IMR-90 (cell line): Measurements from ENCODE around the gene MALRD1. TPM values are rescaled to one million over a fixed set of nuclear protein-coding genes. Genes with fewer than 3 reads are reported as not detected.

Experiments
- ATAC-seq: fragments of 200-7000 bp; cut with Tn5 transposase; 2 replicates; pipeline ENCODE4 v1.9.1; 2020; ENCODE audit warnings: low read depth, mild to moderate bottlenecking, moderate library complexity
- BruUV-seq: library from RNA; stranded (reverse); fragments of 400-500 nt; replicated peaks from 2 replicates; lab custom pipeline; 2021; lab: Mats Ljungman, UMichigan
- CTCF ChIA-PET: fragments of 300-600 bp; formaldehyde crosslinking; extraction: SDS; loops from one replicate; lab custom pipeline; 2021; ENCODE audit warnings: antibody characterized with exemption; lab: Yijun Ruan, JAX
- POLR2A ChIA-PET: fragments of 300-600 bp; sonication (Branson Sonifier 250); formaldehyde crosslinking; loops from one replicate; lab custom pipeline; 2022; ENCODE audit warnings: antibody characterized with exemption; ENCODE audit not compliant: unreplicated experiment; lab: Charles Lee
- DNase-seq: peaks from one replicate; pipeline ENCODE4 v3.0.0; 2013
- H2AFZ ChIP-seq: replicated peaks from 2 replicates; pipeline ENCODE3; 2013; ENCODE audit warnings: low read length, mild to moderate bottlenecking; ENCODE audit not compliant: poor library complexity
- H2AK5ac ChIP-seq: 2 replicates; pipeline ENCODE4 v1.6.1; 2013; ENCODE audit warnings: low read depth, low read length, inconsistent platforms
- H2AK9ac ChIP-seq: replicated peaks from 2 replicates; pipeline ENCODE3; 2013; ENCODE audit warnings: mild to moderate bottlenecking, low read depth, low read length, moderate library complexity; ENCODE audit not compliant: poor library complexity
- H2BK120ac ChIP-seq: 2 replicates; pipeline ENCODE4 v1.6.1; 2013; ENCODE audit warnings: low read depth, low read length, inconsistent platforms
- H2BK15ac ChIP-seq: 3 replicates; pipeline ENCODE4 v1.6.1; 2013; ENCODE audit warnings: low read depth, low read length, inconsistent platforms
- H2BK20ac ChIP-seq: 2 replicates; pipeline ENCODE4 v1.6.1; 2013; ENCODE audit warnings: low read depth, mild to moderate bottlenecking, inconsistent platforms, low read length, moderate library complexity
- H2BK5ac ChIP-seq: 2 replicates; pipeline ENCODE4 v1.6.1; 2013; ENCODE audit warnings: mild to moderate bottlenecking, low read depth, low read length, inconsistent platforms; ENCODE audit not compliant: poor library complexity, severe bottlenecking
- H3K14ac ChIP-seq: replicated peaks from 2 replicates; pipeline ENCODE4 v1.6.1; 2013; ENCODE audit warnings: low read depth, low read length, inconsistent platforms
- H3K18ac ChIP-seq: 2 replicates; pipeline ENCODE4 v1.6.1; 2013; ENCODE audit warnings: low read depth, low read length, control low read depth
- H3K23ac ChIP-seq: 2 replicates; pipeline ENCODE4 v1.6.1; 2013; ENCODE audit warnings: low read depth, low read length, inconsistent platforms
- H3K27ac ChIP-seq: 2 replicates; pipeline ENCODE4 v1.5.1; 2013; ENCODE audit warnings: mild to moderate bottlenecking, control low read depth, low read length; ENCODE audit not compliant: insufficient read depth
- H3K27me3 ChIP-seq: 2 replicates; pipeline ENCODE4 v1.6.1; 2013; ENCODE audit warnings: low read length; ENCODE audit not compliant: control insufficient read depth, insufficient read depth
- H3K36me3 ChIP-seq: 2 replicates; pipeline ENCODE4 v1.6.1; 2013; ENCODE audit warnings: low read length, mixed read lengths; ENCODE audit not compliant: control insufficient read depth, insufficient read depth
- H3K4ac ChIP-seq: 2 replicates; pipeline ENCODE4 v1.6.1; 2013; ENCODE audit warnings: low read depth, low read length, inconsistent platforms
- H3K4me1 ChIP-seq: 2 replicates; pipeline ENCODE4 v1.6.1; 2013; ENCODE audit warnings: low read length, mixed read lengths; ENCODE audit not compliant: control insufficient read depth, insufficient read depth
- H3K4me2 ChIP-seq: 2 replicates; pipeline ENCODE4 v1.6.1; 2013; ENCODE audit warnings: low read depth, mild to moderate bottlenecking, control low read depth, low read length, moderate library complexity
- H3K4me3 ChIP-seq: 2 replicates; pipeline ENCODE4 v1.5.1; 2013; ENCODE audit warnings: low read depth, mild to moderate bottlenecking, control low read depth, low read length, moderate library complexity; ENCODE audit not compliant: insufficient read depth
- H3K56ac ChIP-seq: 2 replicates; pipeline ENCODE4 v1.6.1; 2013; ENCODE audit warnings: low read length, inconsistent platforms; ENCODE audit not compliant: insufficient read depth; ENCODE audit errors: extremely low read depth
- H3K79me1 ChIP-seq, 2 experiments: 2 replicates each; pipeline ENCODE4 v1.6.1; 2013; ENCODE audit warnings: low read length in 2 of 2, inconsistent platforms in 1 of 2, low read depth in 1 of 2
- H3K9ac ChIP-seq: 2 replicates; pipeline ENCODE4 v1.6.1; 2013; ENCODE audit warnings: low read depth, low read length, control low read depth
- H3K9me1 ChIP-seq: 2 replicates; pipeline ENCODE4 v1.6.1; 2013; ENCODE audit warnings: low read length, inconsistent platforms; ENCODE audit not compliant: insufficient read depth
- H3K9me3 ChIP-seq: 2 replicates; pipeline ENCODE4 v1.6.1; 2013; ENCODE audit warnings: low read length; ENCODE audit not compliant: control insufficient read depth, insufficient read depth
- H4K20me1 ChIP-seq: 2 replicates; pipeline ENCODE4 v1.6.1; 2013; ENCODE audit warnings: low read length, inconsistent platforms; ENCODE audit not compliant: insufficient read depth
- H4K5ac ChIP-seq: 2 replicates; pipeline ENCODE4 v1.6.1; 2013; ENCODE audit warnings: mild to moderate bottlenecking, low read depth, low read length, control low read depth
- H4K8ac ChIP-seq, 2 experiments: 2 replicates each; pipeline ENCODE4 v1.6.1; 2013; ENCODE audit warnings: low read depth in 2 of 2, low read length in 2 of 2, control low read depth in 1 of 2, inconsistent platforms in 1 of 2
- H4K91ac ChIP-seq: 2 replicates; pipeline ENCODE4 v1.6.1; 2013; ENCODE audit warnings: low read depth, low read length, inconsistent platforms; ENCODE audit not compliant: insufficient read depth
- BHLHE40 ChIP-seq: fragments of 150-350 bp; IDR thresholded peaks from 2 replicates; pipeline ENCODE4 v1.6.1; 2016; ENCODE audit warnings: mild to moderate bottlenecking, low read depth, low read length
- CEBPB ChIP-seq: IDR thresholded peaks from 2 replicates; pipeline ENCODE4 v1.6.1; 2012; ENCODE audit warnings: low read depth, low read length, improper control_type of control experiment
- CHD1 ChIP-seq: IDR thresholded peaks from 2 replicates; pipeline ENCODE4 v1.6.1; 2012; ENCODE audit warnings: low read depth, low read length, improper control_type of control experiment
- CTCF ChIP-seq: conservative IDR thresholded peaks from 2 replicates; pipeline ENCODE4 v1.5.1; 2012; ENCODE audit warnings: mild to moderate bottlenecking, low read depth, low read length, improper control_type of control experiment
- ELK1 ChIP-seq: fragments of 150-350 bp; IDR thresholded peaks from 2 replicates; pipeline ENCODE4 v1.6.1; 2016; ENCODE audit warnings: low read depth, mild to moderate bottlenecking, low read length, moderate library complexity, borderline replicate concordance
- FOS ChIP-seq: fragments of 150-350 bp; IDR thresholded peaks from 2 replicates; pipeline ENCODE4 v1.6.1; 2016; ENCODE audit warnings: low read depth, low read length
- MAFK ChIP-seq: IDR thresholded peaks from 2 replicates; pipeline ENCODE4 v1.6.1; 2012; ENCODE audit warnings: low read depth, low read length, improper control_type of control experiment
- MAZ ChIP-seq: IDR thresholded peaks from 2 replicates; pipeline ENCODE4 v1.6.1; 2012; ENCODE audit warnings: low read depth, mild to moderate bottlenecking, low read length, improper control_type of control experiment, moderate library complexity, borderline replicate concordance
- MXI1 ChIP-seq: IDR thresholded peaks from 2 replicates; pipeline ENCODE4 v1.6.1; 2012; ENCODE audit warnings: low read depth, mild to moderate bottlenecking, low read length, moderate library complexity, borderline replicate concordance
- NFE2L2 ChIP-seq: fragments of 150-350 bp; IDR thresholded peaks from 2 replicates; pipeline ENCODE4 v1.6.1; 2016; ENCODE audit warnings: low read depth, mild to moderate bottlenecking, low read length
- POLR2A ChIP-seq: IDR thresholded peaks from 2 replicates; pipeline ENCODE4 v1.6.1; 2012; ENCODE audit warnings: mild to moderate bottlenecking, low read depth, low read length
- RAD21 ChIP-seq: IDR thresholded peaks from 2 replicates; pipeline ENCODE4 v1.6.1; 2012; ENCODE audit warnings: low read length, improper control_type of control experiment
- RCOR1 ChIP-seq: IDR thresholded peaks from 2 replicates; pipeline ENCODE4 v1.6.1; 2012; ENCODE audit warnings: mild to moderate bottlenecking, low read length, improper control_type of control experiment; ENCODE audit not compliant: insufficient replicate concordance
- RFX5 ChIP-seq: IDR thresholded peaks from 2 replicates; pipeline ENCODE4 v1.8.0; 2012; ENCODE audit warnings: low read depth, mild to moderate bottlenecking, low read length, moderate library complexity
- SMC3 ChIP-seq: fragments of 150-350 bp; IDR thresholded peaks from 2 replicates; pipeline ENCODE4 v1.6.1; 2016; ENCODE audit warnings: low read depth, mild to moderate bottlenecking, antibody characterized with exemption, low read length, moderate library complexity
- USF2 ChIP-seq: fragments of 150-350 bp; IDR thresholded peaks from 2 replicates; pipeline ENCODE4 v1.6.1; 2017; ENCODE audit warnings: mild to moderate bottlenecking, antibody characterized with exemption, low read length, low read depth
- WGBS, 2 experiments: methylation state at CpG; one replicate each; pipeline versions ENCODE4 v1.1.5 to v1.1.7; 2013; ENCODE audit warnings: missing lambda C conversion rate in 2 of 2; ENCODE audit not compliant: insufficient read length in 1 of 2; ENCODE audit errors: extremely low coverage in 2 of 2; 5-methylcytosine and 5-hydroxymethylcytosine counted together
- dilution Hi-C: fragments of 300-500 bp; cut with HindIII; formaldehyde crosslinking; loops from one replicate; pipeline ENCODE4 v1.14.3; 2018; ENCODE audit warnings: low sequenced_read_pairs; ENCODE audit not compliant: unreplicated experiment
- in situ Hi-C: fragments of 300-500 bp; cut with MboI; formaldehyde crosslinking; loops from 3 replicates; pipeline ENCODE4 v1.14.3; 2019; ENCODE audit warnings: low sequenced_read_pairs, inconsistent platforms, mixed read lengths
- intact Hi-C: fragments of 100-400 bp; cut with micrococcal nuclease; formaldehyde crosslinking; loops from 2 replicates; pipeline ENCODE4 v1.10.0; 2022
- polyA plus RNA-seq, 3 experiments: library from polyadenylated mRNA; depleted of rRNA; stranded (reverse); fragments of >200 nt; gene quantifications; 2 replicates each; pipeline ENCODE4 v1.2.3, GENCODE V29; 2012; ENCODE audit warnings: low replicate concordance in 1 of 3
- total RNA-seq: library from RNA; depleted of rRNA; stranded (reverse); fragments of >200 nt; gene quantifications from 2 replicates; pipeline ENCODE4 v1.2.3, GENCODE V29; 2012

MALRD1 gene
- total and polyA plus RNA-seq, 2 of the 4 experiments (the other 2 are of a cell fraction) = 0.34 to 1.1 TPM

- intact Hi-C loops = no loop called here
- no peak overlapping the region for H2AK5ac ChIP-seq
- H3K36me3 ChIP-seq = no peaks in the 10 kb centered on the region
- dilution Hi-C loops = no loop called here
- no peak overlapping the region for H3K14ac ChIP-seq
- no peak overlapping the region for H2AFZ ChIP-seq
- H4K91ac ChIP-seq = no peak overlapping the region
- H3K23ac ChIP-seq = no peak overlapping the region
- no peaks in the 10 kb centered on the region for H4K20me1 ChIP-seq
- no peak overlapping the region for H3K18ac ChIP-seq
- no peak overlapping the region for H3K4ac ChIP-seq
- no peaks in the 10 kb centered on the region for H3K9me1 ChIP-seq
- no peak overlapping the region for H4K8ac ChIP-seq
- no peak overlapping the region for H2BK120ac ChIP-seq
- no peak overlapping the region for H3K56ac ChIP-seq
- no TSS peak for BruUV-seq
- H3K27me3 ChIP-seq = no peaks in the 10 kb centered on the region
- CTCF ChIA-PET = no interaction called here
- no peak overlapping the region for H2AK9ac ChIP-seq
- H2BK20ac ChIP-seq = no peak overlapping the region
- no peaks in the 10 kb centered on the region for H3K9me3 ChIP-seq
- no peak for ATAC-seq
- no CpG with 5 or more reads among the region's 1 CpG for WGBS, 2 experiments
- no peak for DNase-seq
- H3K4me1 ChIP-seq = no peaks in the 10 kb centered on the region
- H2BK5ac ChIP-seq = no peak overlapping the region
- no peak overlapping the region for H3K4me2 ChIP-seq
- H3K4me3 ChIP-seq = no peak overlapping the region
- no peak overlapping the region for H4K5ac ChIP-seq
- no peak overlapping the region for H3K9ac ChIP-seq
- TF ChIP-seq ELK1 (no peak), MAFK (no peak), USF2 (no peak), BHLHE40 (no peak), RAD21 (no peak), MAZ (no peak), CEBPB (no peak), NFE2L2 (no peak), RCOR1 (no peak), MXI1 (no peak), POLR2A (no peak), CTCF (no peak), RFX5 (no peak), SMC3 (no peak), CHD1 (no peak), FOS (no peak)
- POLR2A ChIA-PET = no interaction called here
- H2BK15ac ChIP-seq = no peak overlapping the region
- H3K27ac ChIP-seq = no peak overlapping the region
- in situ Hi-C loops = no loop called here
- no peaks in the 10 kb centered on the region for H3K79me1 ChIP-seq
These were observed 419.8 kb downstream of the MALRD1 start for GRCh38 chr10:19468413-19468812.
